H1 (cell line): ENCODE results near the gene LRRC39. TPM values are rescaled to one million over a fixed set of nuclear protein-coding genes. Genes with fewer than 3 reads are reported as not detected.

Source experiments
- CTCF ChIA-PET: fragments of 300-600 bp; sonication (Branson Sonifier 250); formaldehyde crosslinking; loops from one replicate; lab custom pipeline; 2021; ENCODE audit not compliant: partially characterized antibody; lab: Charles Lee
- POLR2A ChIA-PET: fragments of 300-600 bp; sonication (Branson Sonifier 250); formaldehyde crosslinking; loops from one replicate; lab custom pipeline; 2021; ENCODE audit warnings: inconsistent platforms; ENCODE audit not compliant: partially characterized antibody; lab: Charles Lee
- DNase-seq, 2 experiments: peaks; one replicate each; pipeline versions ENCODE4 v3.0.0 to v3.0.0-alpha.2; 2010 to 2022; ENCODE audit warnings: low spot score in 2 of 2, low read depth in 1 of 2, mixed read lengths in 1 of 2
- FAIRE-seq: peaks from 2 replicates; lab custom pipeline; 2011; peaks lifted over from hg19 to GRCh38; lab: Jason Lieb, UNC
- H2AFZ ChIP-seq: 2 replicates; pipeline ENCODE4 v1.8.1; 2012; ENCODE audit warnings: low read length, inconsistent platforms
- H2AK5ac ChIP-seq: 2 replicates; pipeline ENCODE4 v1.6.1; 2013; ENCODE audit warnings: low read depth, low read length
- H2BK120ac ChIP-seq: replicated peaks from 2 replicates; pipeline ENCODE3; 2013; ENCODE audit warnings: low read depth, low read length, inconsistent platforms
- H2BK12ac ChIP-seq: 2 replicates; pipeline ENCODE4 v1.6.1; 2013; ENCODE audit warnings: low read depth, low read length
- H2BK15ac ChIP-seq: 2 replicates; pipeline ENCODE4 v1.6.1; 2013; ENCODE audit warnings: low read length
- H2BK20ac ChIP-seq: 2 replicates; pipeline ENCODE4 v1.6.1; 2013; ENCODE audit warnings: low read length
- H2BK5ac ChIP-seq: 2 replicates; pipeline ENCODE4 v1.6.1; 2013; ENCODE audit warnings: low read depth, low read length
- H3K14ac ChIP-seq: 2 replicates; pipeline ENCODE4 v1.6.1; 2013; ENCODE audit warnings: inconsistent platforms; ENCODE audit not compliant: insufficient read length
- H3K18ac ChIP-seq: 2 replicates; pipeline ENCODE4 v1.6.1; 2013; ENCODE audit warnings: low read length; ENCODE audit errors: extremely low read depth
- H3K23ac ChIP-seq: 2 replicates; pipeline ENCODE4 v1.6.1; 2013; ENCODE audit warnings: inconsistent platforms; ENCODE audit not compliant: insufficient read length
- H3K23me2 ChIP-seq: 2 replicates; pipeline ENCODE4 v1.6.1; 2013; ENCODE audit warnings: low read depth, low read length
- H3K27ac ChIP-seq: 2 replicates; pipeline ENCODE4 v1.6.1; 2011; ENCODE audit warnings: low read depth, low read length, inconsistent platforms
- H3K27me3 ChIP-seq, 4 experiments: replicated peaks in 1 of 4; 1 replicate in 1 of 4; 2 replicates in 3 of 4; pipeline versions ENCODE4 v1.6.1 to v1.8.1; 2011 to 2013; ENCODE audit warnings: low read length in 3 of 4, mild to moderate bottlenecking in 3 of 4, inconsistent platforms in 2 of 4, mixed read lengths in 2 of 4, moderate library complexity in 1 of 4; ENCODE audit not compliant: control insufficient read depth in 3 of 4, insufficient read depth in 3 of 4; ENCODE audit errors: extremely low read depth in 1 of 4
- H3K36me3 ChIP-seq, 4 experiments: 2 replicates each; pipeline versions ENCODE4 v1.6.1 to v1.8.1; 2011 to 2013; ENCODE audit warnings: mild to moderate bottlenecking in 4 of 4, low read length in 3 of 4, moderate library complexity in 2 of 4, control low read depth in 1 of 4, inconsistent platforms in 1 of 4; ENCODE audit not compliant: insufficient read depth in 4 of 4, control insufficient read depth in 2 of 4
- H3K4ac ChIP-seq: replicated peaks from 2 replicates; pipeline ENCODE3; 2013; ENCODE audit warnings: low read length, low read depth, mixed read lengths, inconsistent platforms; ENCODE audit not compliant: insufficient read length
- H3K4me1 ChIP-seq, 4 experiments: replicated peaks in 1 of 4; 1 replicate in 1 of 4; 2 replicates in 3 of 4; pipeline versions ENCODE4 v1.6.1 to v1.8.1; 2011 to 2013; ENCODE audit warnings: low read length in 3 of 4, inconsistent platforms in 2 of 4, mixed read lengths in 1 of 4; ENCODE audit not compliant: insufficient read depth in 4 of 4, control insufficient read depth in 3 of 4
- H3K4me2 ChIP-seq, 2 experiments: 2 replicates each; pipeline versions ENCODE4 v1.6.1 to v1.8.1; 2011 to 2013; ENCODE audit warnings: low read depth in 2 of 2, low read length in 2 of 2, control low read depth in 1 of 2, inconsistent platforms in 1 of 2, mild to moderate bottlenecking in 1 of 2; ENCODE audit not compliant: insufficient read depth in 1 of 2
- H3K4me3 ChIP-seq, 4 experiments: fragments of 200-600, 300-600 bp in 1 of 4; sonication (generic), shearing (Covaris generic), sonication (Bioruptor Twin) in 1 of 4; 2 replicates each; pipeline versions ENCODE4 v1.5.1 to v1.8.1; 2011 to 2016; ENCODE audit warnings: low read length in 4 of 4, low read depth in 3 of 4, control low read depth in 2 of 4, inconsistent platforms in 2 of 4, mild to moderate bottlenecking in 2 of 4, mixed read lengths in 1 of 4, moderate library complexity in 1 of 4; ENCODE audit not compliant: insufficient read depth in 2 of 4; ENCODE audit errors: extremely low read depth in 1 of 4
- H3K56ac ChIP-seq: replicated peaks from 2 replicates; pipeline ENCODE3; 2013; ENCODE audit warnings: low read depth, mild to moderate bottlenecking, mixed read lengths, low read length, inconsistent platforms; ENCODE audit not compliant: insufficient read length
- H3K79me1 ChIP-seq: 2 replicates; pipeline ENCODE4 v1.6.1; 2013; ENCODE audit warnings: low read depth, low read length, control low read depth
- H3K79me2 ChIP-seq, 2 experiments: 2 replicates each; pipeline versions ENCODE4 v1.6.1 to v1.8.1; 2012 to 2013; ENCODE audit warnings: low read length in 2 of 2, mild to moderate bottlenecking in 2 of 2, inconsistent platforms in 1 of 2; ENCODE audit not compliant: insufficient read depth in 2 of 2, control insufficient read depth in 1 of 2
- H3K9ac ChIP-seq, 4 experiments: replicated peaks in 1 of 4; 1 replicate in 1 of 4; 2 replicates in 3 of 4; pipeline versions ENCODE4 v1.6.1 to v1.8.1; 2011 to 2013; ENCODE audit warnings: low read depth in 3 of 4, low read length in 3 of 4, control low read depth in 2 of 4, mild to moderate bottlenecking in 2 of 4, moderate library complexity in 2 of 4, inconsistent platforms in 1 of 4; ENCODE audit errors: extremely low read depth in 1 of 4
- H3K9me3 ChIP-seq, 2 experiments: 2 replicates each; pipeline versions ENCODE4 v1.6.1 to v1.8.1; 2012 to 2013; ENCODE audit warnings: mild to moderate bottlenecking in 2 of 2, moderate library complexity in 2 of 2, control low read depth in 1 of 2, inconsistent platforms in 1 of 2, low read depth in 1 of 2, low read length in 1 of 2, mixed read lengths in 1 of 2; ENCODE audit not compliant: insufficient read depth in 2 of 2
- H4K20me1 ChIP-seq, 2 experiments: replicated peaks in 1 of 2; 2 replicates each; pipeline versions ENCODE3 to v1.8.1; 2011 to 2013; ENCODE audit warnings: inconsistent platforms in 2 of 2, low read length in 2 of 2, mild to moderate bottlenecking in 1 of 2; ENCODE audit not compliant: insufficient read depth in 2 of 2, control insufficient read depth in 1 of 2
- H4K5ac ChIP-seq: 2 replicates; pipeline ENCODE4 v1.6.1; 2013; ENCODE audit warnings: low read length, low read depth, mixed read lengths, inconsistent platforms; ENCODE audit not compliant: insufficient read length
- H4K8ac ChIP-seq: 2 replicates; pipeline ENCODE4 v1.8.0; 2013; ENCODE audit warnings: mild to moderate bottlenecking, moderate library complexity, low read length, inconsistent platforms; ENCODE audit not compliant: insufficient read depth; ENCODE audit errors: extremely low read depth
- H4K91ac ChIP-seq: replicated peaks from 2 replicates; pipeline ENCODE3; 2013; ENCODE audit warnings: low read length, mixed read lengths, inconsistent platforms; ENCODE audit not compliant: insufficient read length
- CBX5 ChIP-seq: fragments of 300-800, 300-1000 bp; sonication (generic); IDR thresholded peaks from 2 replicates; pipeline ENCODE4 v1.7.1; 2016; ENCODE audit warnings: antibody characterized with exemption, low read length, low read depth
- CTCF ChIP-seq, 3 experiments: IDR thresholded peaks; 1 replicate in 2 of 3; 2 replicates in 1 of 3; pipeline versions ENCODE4 v1.5.1 to v1.6.1; 2011; ENCODE audit warnings: low read length in 3 of 3, mild to moderate bottlenecking in 3 of 3, inconsistent platforms in 2 of 3, low read depth in 1 of 3, moderate library complexity in 1 of 3; ENCODE audit not compliant: insufficient read depth in 1 of 3; ENCODE audit errors: control extremely low read depth in 1 of 3
- EZH2 ChIP-seq: fragments of 200-600 bp; sonication (generic); IDR thresholded peaks from 2 replicates; pipeline ENCODE4 v1.7.1; 2012; ENCODE audit warnings: low read depth, mild to moderate bottlenecking, moderate library complexity, low read length, inconsistent platforms; ENCODE audit not compliant: severe bottlenecking
- HDAC6 ChIP-seq: IDR thresholded peaks from one replicate; pipeline ENCODE4 v1.7.1; 2012; ENCODE audit warnings: low read depth, mild to moderate bottlenecking, inconsistent platforms, low read length, moderate library complexity
- KDM5A ChIP-seq: fragments of 200-600 bp; IDR thresholded peaks from 2 replicates; pipeline ENCODE4 v1.7.1; 2012; ENCODE audit warnings: mild to moderate bottlenecking, low read length, inconsistent platforms, mixed read lengths
- NRF1 ChIP-seq: IDR thresholded peaks from 2 replicates; pipeline ENCODE4 v1.6.1; 2011; ENCODE audit warnings: mild to moderate bottlenecking, low read depth, low read length, improper control_type of control experiment
- RBBP5 ChIP-seq: IDR thresholded peaks from 2 replicates; pipeline ENCODE4 v1.7.1; 2012; ENCODE audit warnings: low read depth, mild to moderate bottlenecking, inconsistent platforms, low read length, moderate library complexity, borderline replicate concordance
- SIN3A ChIP-seq, 2 experiments: IDR thresholded peaks in 1 of 2; conservative IDR thresholded peaks in 1 of 2; 2 replicates each; pipeline ENCODE4 v1.6.1; 2011 to 2012; ENCODE audit warnings: low read length in 2 of 2, improper control_type of control experiment in 1 of 2, low read depth in 1 of 2, mild to moderate bottlenecking in 1 of 2
- SP2 ChIP-seq: IDR thresholded peaks from 2 replicates; pipeline ENCODE4 v1.6.1; 2012; ENCODE audit warnings: mild to moderate bottlenecking, low read length, inconsistent platforms
- SRF ChIP-seq: IDR thresholded peaks from 2 replicates; pipeline ENCODE4 v1.6.1; 2011; ENCODE audit warnings: mild to moderate bottlenecking, low read depth, low read length, moderate library complexity
- TCF12 ChIP-seq: IDR thresholded peaks from 2 replicates; pipeline ENCODE4 v1.6.1; 2011; ENCODE audit warnings: low read depth, mild to moderate bottlenecking, low read length
- ZNF274 ChIP-seq: IDR thresholded peaks from 2 replicates; pipeline ENCODE4 v1.7.0; 2012; ENCODE audit warnings: low read length, borderline replicate concordance; ENCODE audit errors: extremely low read depth
- WGBS, 2 experiments: shearing (Covaris generic) in 1 of 2; methylation state at CpG; one replicate each; pipeline versions ENCODE4 v1.1.6 to v1.1.7; 2013 to 2015; ENCODE audit warnings: low lambda C conversion rate in 2 of 2, mixed read lengths in 2 of 2, inconsistent platforms in 1 of 2, low coverage in 1 of 2, missing lambda C conversion rate in 1 of 2; ENCODE audit not compliant: insufficient replicate concordance in 2 of 2, insufficient coverage in 1 of 2, insufficient read length in 1 of 2; ENCODE audit errors: extremely low coverage in 1 of 2, missing lambda C conversion rate in 1 of 2; 5-methylcytosine and 5-hydroxymethylcytosine counted together
- polyA plus RNA-seq, 7 experiments: library from polyadenylated mRNA; depleted of rRNA in 3 of 7; stranded (reverse) in 5 of 7; unstranded in 2 of 7; fragments of >200 nt in 5 of 7; fragments of 200-250 nt in 2 of 7; gene quantifications; 1 replicate in 5 of 7; 2 replicates in 1 of 7; 4 replicates in 1 of 7; pipeline versions ENCODE4 v1.2.1 to v1.2.3, GENCODE V29; 2011 to 2013; ENCODE audit warnings: missing spikeins in 2 of 7, mixed read lengths in 2 of 7
- total RNA-seq: library from RNA; stranded (reverse); fragmentation: NEBNext Ultra II Directional; extraction: Animal tissue kit (Norgen Biotek cat#: 25700); gene quantifications from 2 replicates; pipeline ENCODE4 v1.2.1, GENCODE V29; 2021

Gene LRRC39
- total and polyA plus RNA-seq, 2 of the 8 experiments (the other 6 are each of a cell fraction or from before 2014, with no cell fraction given) = 0.33 to 0.39 TPM

- no peaks in the 10 kb centered on the region; the same call in 1 of the 2 replicates for H3K23me2 ChIP-seq
- no peak overlapping the region for H3K27ac ChIP-seq
- H3K4me3 ChIP-seq = no peak overlapping the region
- H4K91ac ChIP-seq = no peak overlapping the region
- no peak overlapping the region for H3K56ac ChIP-seq
- no peak overlapping the region for H2BK12ac ChIP-seq
- H3K4ac ChIP-seq = no peak overlapping the region
- POLR2A ChIA-PET = no interaction called here
- H3K79me2 ChIP-seq = no peaks in the 10 kb centered on the region
- H2BK120ac ChIP-seq = no peak overlapping the region
- no peak overlapping the region for H2AFZ ChIP-seq
- H3K36me3 ChIP-seq = peaks cover 0 to 44% (median 21%) of the 10 kb centered on the region in 4 experiments
- H3K9ac ChIP-seq = no peak overlapping the region
- no peak overlapping the region for H4K5ac ChIP-seq
- FAIRE-seq = no peak
- no peak for DNase-seq
- no peak overlapping the region for H2BK5ac ChIP-seq
- no peaks in the 10 kb centered on the region for H3K4me1 ChIP-seq
- H3K79me1 ChIP-seq = no peaks in the 10 kb centered on the region
- 98% methylated on average over 2 of the region's 2 CpGs; no CpG with 5 or more reads in 1 of the 2 experiments for WGBS, 2 experiments
- no peak overlapping the region for H2AK5ac ChIP-seq
- no peaks in the 10 kb centered on the region for H3K9me3 ChIP-seq
- no peak overlapping the region for H3K23ac ChIP-seq
- no peaks in the 10 kb centered on the region for H3K27me3 ChIP-seq
- H3K4me2 ChIP-seq = no peak overlapping the region
- no peaks in the 10 kb centered on the region for H4K20me1 ChIP-seq
- no peak overlapping the region for H2BK20ac ChIP-seq
- H3K18ac ChIP-seq = no peak overlapping the region
- H3K14ac ChIP-seq = no peak overlapping the region
- CTCF ChIA-PET = interaction anchor here (1.1 kb wide), 1 partner anchor 232 kb away, joined by 3 read pairs; no protein-coding TSS in a partner anchor
- no peak overlapping the region for H4K8ac ChIP-seq
- no peak overlapping the region for H2BK15ac ChIP-seq
- TF ChIP-seq RBBP5 = no peak
- no peak for TF ChIP-seq HDAC6
- no peak for TF ChIP-seq KDM5A
- TF ChIP-seq SIN3A (conservative IDR thresholded peaks at IDR 0.05 in 1 of 2, IDR thresholded peaks at IDR 0.05 in 1 of 2; ENCODE audit: low read depth in 1 of 2, low read length in 2 of 2) = no peak
- no peak for TF ChIP-seq ZNF274
- no peak for TF ChIP-seq SP2
- TF ChIP-seq EZH2 = no peak
- no peak for TF ChIP-seq SRF
- no peak for TF ChIP-seq TCF12
- TF ChIP-seq NRF1 = no peak
- no peak for TF ChIP-seq CTCF (IDR thresholded peaks at IDR 0.05; ENCODE audit: control extremely low read depth in 1 of 3, insufficient read depth in 1 of 3, low read depth in 1 of 3, low read length in 3 of 3)
- no peak for TF ChIP-seq CBX5
Measured at GRCh38 chr1:100206301-100206700, 28.2 kb upstream of the LRRC39 start.
